ENCODE results near the gene ELOVL5. TPM values are rescaled to one million over a fixed set of nuclear protein-coding genes. Genes with fewer than 3 reads are reported as not detected.
"Not testable (repeated sequence)": the region's sequence is repeated elsewhere in the genome, so short reads cannot be mapped to it uniquely, and the experiment has no call there.

The ELOVL5 gene
- polyA plus RNA-seq, 3 donors: 76.8 to 79.4 (median 79.4) TPM

GRCh38 chr6:53306819-53307347, 41.9 kb downstream of the ELOVL5 start:
- no peak for DNase-seq (ENCODE audit: low read depth in 3 of 3, low spot score in 2 of 3)

GRCh38 chr6:53306217-53306616, 42.5 kb downstream of the ELOVL5 start:
- not testable (repeated sequence) for DNase-seq (ENCODE audit: low read depth in 3 of 3, low spot score in 2 of 3)

GRCh38 chr6:53305506-53306005, 43.2 kb downstream of the ELOVL5 start:
- not testable (repeated sequence) for DNase-seq (ENCODE audit: low read depth in 3 of 3, low spot score in 2 of 3)

- DNase-seq (ENCODE audit: low read depth in 3 of 3, low spot score in 2 of 3): not testable (repeated sequence)
These were observed 43.8 kb downstream of the ELOVL5 start for GRCh38 chr6:53304953-53305352.

GRCh38 chr6:53302678-53303360, 45.9 kb downstream of the ELOVL5 start:
- DNase-seq (ENCODE audit: low read depth in 3 of 3, low spot score in 2 of 3): no peak

GRCh38 chr6:53301801-53302537, 46.8 kb downstream of the ELOVL5 start:
- DNase-seq (ENCODE audit: low read depth in 3 of 3, low spot score in 2 of 3): no peak

- no peak for DNase-seq (ENCODE audit: low read depth in 3 of 3, low spot score in 2 of 3)
These were observed 47.8 kb downstream of the ELOVL5 start for GRCh38 chr6:53300656-53301551.

- no peak for DNase-seq (ENCODE audit: low read depth in 3 of 3, low spot score in 2 of 3)
These were observed 49.3 kb downstream of the ELOVL5 start for GRCh38 chr6:53299331-53300005.

- DNase-seq (ENCODE audit: low read depth in 3 of 3, low spot score in 2 of 3): no peak
These were observed 51.7 kb downstream of the ELOVL5 start for GRCh38 chr6:53297004-53297403.

- DNase-seq (ENCODE audit: low read depth in 3 of 3, low spot score in 2 of 3): no peak
These were observed 53.6 kb downstream of the ELOVL5 start for GRCh38 chr6:53295176-53295575.

- DNase-seq (ENCODE audit: low read depth in 3 of 3, low spot score in 2 of 3): no peak
These were observed 54.1 kb downstream of the ELOVL5 start for GRCh38 chr6:53294611-53295010.

GRCh38 chr6:53294095-53294494, 54.7 kb downstream of the ELOVL5 start:
- peak in 1 of 3 donors; percentile 19 for DNase-seq (ENCODE audit: low read depth in 3 of 3, low spot score in 2 of 3)

GRCh38 chr6:53293691-53294090, 55.1 kb downstream of the ELOVL5 start:
- no peak for DNase-seq (ENCODE audit: low read depth in 3 of 3, low spot score in 2 of 3)

- DNase-seq (ENCODE audit: low read depth in 3 of 3, low spot score in 2 of 3): no peak
These were observed 57.9 kb downstream of the ELOVL5 start for GRCh38 chr6:53290537-53291510.

- DNase-seq (ENCODE audit: low read depth in 3 of 3, low spot score in 2 of 3): no peak
These were observed 61.2 kb downstream of the ELOVL5 start for GRCh38 chr6:53287336-53288225.

GRCh38 chr6:53284901-53285300, 63.8 kb downstream of the ELOVL5 start:
- DNase-seq (ENCODE audit: low read depth in 3 of 3, low spot score in 2 of 3): no peak

GRCh38 chr6:53282741-53283140, 66.0 kb downstream of the ELOVL5 start:
- DNase-seq (ENCODE audit: low read depth in 3 of 3, low spot score in 2 of 3): no peak

GRCh38 chr6:53282234-53282633, 66.5 kb downstream of the ELOVL5 start:
- no peak for DNase-seq (ENCODE audit: low read depth in 3 of 3, low spot score in 2 of 3)
